GM19455 (cell line): ENCODE data around the gene ZDHHC12.

ENCODE experiments used
- ATAC-seq: cut with Tn5 transposase; IDR thresholded peaks from one replicate; pipeline ENCODE4 v1.9.1; 2021; ENCODE audit not compliant: unreplicated experiment

Gene ZDHHC12

DNA sequence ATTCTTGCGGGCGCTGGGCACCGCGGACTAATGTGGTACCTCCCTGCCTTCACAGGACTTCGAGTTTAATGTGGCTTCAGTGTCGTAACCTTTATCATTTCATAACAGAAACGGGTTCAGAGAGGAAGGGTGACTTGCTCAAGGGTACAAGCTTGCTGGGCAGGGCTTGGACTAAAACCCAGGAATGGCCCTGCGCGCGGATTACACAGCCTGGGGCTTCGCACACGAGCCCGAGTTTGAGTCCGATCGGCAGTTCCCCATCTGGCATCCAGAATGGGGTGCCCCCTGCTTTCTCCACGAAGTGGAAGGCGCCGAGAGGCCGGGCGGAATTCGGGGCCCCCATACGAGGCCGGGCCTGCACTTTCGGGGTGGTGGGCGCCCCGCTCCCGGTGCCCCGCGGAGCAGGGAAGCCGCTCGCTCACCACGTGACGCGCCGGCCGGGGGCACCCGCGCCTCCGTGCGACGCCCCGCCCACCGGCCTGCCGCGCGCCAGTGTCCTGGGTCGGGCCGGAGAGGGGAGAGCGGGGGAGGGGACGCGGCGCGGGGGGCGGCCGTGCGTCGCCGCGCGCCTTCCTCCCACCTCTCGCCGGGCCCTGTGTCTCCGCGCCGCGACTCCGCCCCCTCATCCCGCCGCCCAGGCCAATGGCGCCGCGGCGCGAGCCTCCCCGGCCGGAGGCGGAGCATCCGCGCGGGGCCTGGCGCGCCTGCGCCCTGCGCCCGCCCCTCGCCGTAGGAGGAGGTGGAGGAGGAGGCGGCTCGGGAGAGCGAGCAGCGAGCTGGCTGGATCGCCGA is 35.2 kb downstream of the ZDHHC12 start, which contains the start of gene SET:
SET (plus strand) TSS at position 722 of the 792 bp plus-strand sequence. CDS start 361 bp downstream, outside the sequence.
- ATAC-seq, result peak; percentile 60

DNA sequence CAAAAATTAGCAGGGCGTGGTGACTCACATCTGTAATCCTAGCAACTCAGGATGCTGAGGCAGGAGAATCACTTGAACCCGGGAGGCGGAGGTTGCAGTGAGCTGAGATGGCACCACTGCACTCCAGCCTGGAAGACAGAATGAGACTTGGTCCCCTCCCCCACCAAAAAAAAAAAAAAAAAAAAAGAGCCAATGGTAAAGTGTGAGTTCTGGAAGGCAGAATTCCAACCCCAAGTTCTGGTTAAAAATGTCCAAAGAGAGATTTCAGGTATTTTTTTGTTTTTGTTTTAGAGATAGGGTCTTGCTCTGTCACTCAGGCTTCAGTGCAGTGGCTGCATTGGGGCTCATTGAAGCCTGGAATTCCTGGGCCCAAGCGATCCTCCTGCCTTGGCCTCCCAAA is 36.5 kb downstream of the ZDHHC12 start:
- no peak for ATAC-seq

DNA sequence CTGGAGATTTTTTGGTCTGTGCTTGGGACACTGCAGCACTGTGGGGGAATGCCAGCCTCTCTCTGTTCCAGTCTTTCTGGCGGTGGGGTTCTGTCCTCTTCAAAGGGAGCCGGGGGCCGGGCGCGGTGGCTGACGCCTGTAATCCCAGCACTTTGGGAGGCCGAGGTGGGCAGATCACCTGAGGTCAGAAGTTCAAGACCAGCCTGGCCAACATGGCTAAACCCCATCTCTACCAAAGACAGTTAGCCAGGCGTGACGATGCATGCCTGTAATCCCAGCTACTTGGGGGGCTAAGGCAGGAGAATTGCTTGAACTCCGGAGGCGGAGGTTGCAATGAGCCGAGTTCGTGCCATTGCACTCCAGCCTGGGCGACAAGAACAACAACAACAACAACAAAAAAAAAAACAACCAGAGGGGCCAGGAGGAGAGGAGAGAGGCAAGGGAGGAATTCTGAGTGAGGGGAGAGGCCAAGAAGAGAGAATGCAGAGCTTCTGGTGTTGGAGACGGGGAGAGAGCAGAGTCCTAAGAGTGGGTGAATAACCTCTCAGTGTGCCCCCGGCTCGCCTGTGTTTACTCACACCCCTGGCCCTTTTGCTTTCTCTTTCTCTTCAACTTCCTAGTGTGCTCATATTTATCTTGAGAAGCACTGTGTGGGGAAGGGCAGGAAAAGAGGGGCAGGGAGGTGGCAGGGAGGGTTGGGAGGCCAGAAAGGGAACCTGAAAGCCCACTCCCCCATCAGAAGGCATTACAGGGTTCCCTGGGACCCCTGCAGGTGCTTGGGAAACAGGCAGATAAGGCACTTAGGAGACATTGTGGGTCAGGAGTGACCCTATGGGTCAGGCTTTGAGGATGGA is 38.1 kb downstream of the ZDHHC12 start:
- ATAC-seq, result no peak

DNA sequence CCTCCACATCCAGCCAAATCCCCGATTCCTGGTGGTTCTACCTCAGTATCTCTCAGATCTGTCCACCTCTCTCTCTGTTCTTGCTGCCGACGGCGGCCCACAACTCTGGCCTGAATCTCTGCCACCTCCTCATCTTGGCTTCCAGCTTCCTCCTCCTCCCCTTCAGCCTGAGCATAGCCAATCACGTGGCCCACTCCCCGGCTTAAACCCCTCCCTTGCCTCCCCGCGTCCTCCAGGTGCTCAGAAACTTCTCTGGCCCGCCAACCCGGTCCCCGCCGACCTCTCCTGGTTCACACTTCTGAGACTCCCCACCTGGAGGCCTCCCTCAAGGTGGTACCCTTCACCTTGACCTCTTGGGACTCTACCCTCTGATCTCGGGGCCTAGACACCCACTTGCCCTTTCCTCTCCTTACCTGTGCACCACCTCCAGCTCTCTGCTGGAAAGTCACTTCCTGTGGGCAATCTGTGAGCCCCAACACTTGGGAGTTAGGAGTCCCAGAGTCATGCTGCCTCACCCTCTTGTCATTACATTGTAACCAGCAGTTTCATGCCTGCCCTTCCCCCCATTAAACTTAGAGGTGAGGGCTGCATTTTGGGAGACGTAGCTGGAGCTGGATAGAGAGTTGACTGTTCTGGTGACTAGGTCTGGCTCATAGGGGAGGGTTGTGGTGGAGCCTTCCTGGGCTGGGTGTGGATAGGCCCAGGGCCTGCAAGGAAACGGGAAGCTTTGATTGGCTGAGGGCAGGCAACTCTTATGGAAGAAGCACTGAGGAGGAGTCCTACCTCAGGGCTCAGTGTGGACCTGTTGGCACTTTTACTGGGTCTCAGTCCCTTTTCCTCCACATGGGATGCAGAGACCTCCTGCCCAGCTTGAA is 39.4 kb downstream of the ZDHHC12 start:
- no peak for ATAC-seq

DNA sequence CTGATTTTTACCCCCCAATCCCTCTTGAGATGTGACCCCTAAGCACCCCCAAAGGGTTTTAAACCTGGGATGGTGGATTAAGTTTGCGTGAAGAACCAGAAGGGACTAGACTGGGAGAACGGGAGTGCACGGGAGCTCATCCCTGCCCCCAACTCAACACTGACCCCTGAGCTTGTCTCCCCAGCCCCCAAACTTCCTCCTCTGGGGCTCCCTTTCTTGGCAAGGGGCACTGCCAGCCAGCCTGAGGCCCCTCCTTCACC is 39.9 kb downstream of the ZDHHC12 start:
- no peak for ATAC-seq

DNA sequence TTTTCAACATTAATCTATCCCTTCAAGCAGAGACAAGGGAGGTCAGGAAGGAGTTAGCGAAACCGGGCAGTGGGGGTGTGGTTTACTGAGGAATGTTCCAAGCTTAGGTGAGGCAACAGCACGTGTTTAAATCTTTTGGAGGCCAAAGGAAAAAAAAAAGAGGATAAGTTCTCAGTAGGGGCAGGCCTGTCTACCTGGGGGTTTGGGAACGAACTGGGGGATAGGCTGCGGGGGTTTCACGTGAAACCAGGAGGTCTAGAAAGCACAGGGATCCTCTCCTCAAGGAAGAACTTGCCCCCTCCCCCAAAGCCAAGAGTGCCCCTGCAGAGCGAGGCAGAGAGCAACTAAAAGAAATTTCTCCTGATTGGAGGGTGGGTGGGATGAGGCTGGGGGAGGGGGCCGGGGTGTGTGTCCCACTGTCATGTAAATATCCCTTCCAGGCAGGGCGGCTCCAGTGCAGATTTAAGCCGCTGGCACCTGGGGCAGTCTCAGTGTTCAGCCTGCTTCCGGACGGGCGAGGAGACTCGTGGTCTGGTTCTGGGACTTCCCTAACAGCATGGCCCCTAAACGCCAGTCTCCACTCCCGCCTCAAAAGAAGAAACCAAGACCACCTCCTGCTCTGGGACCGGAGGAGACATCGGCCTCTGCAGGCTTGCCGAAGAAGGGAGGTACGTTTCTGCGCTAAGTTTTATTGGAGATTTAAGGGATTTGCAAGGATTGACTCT is 40.4 kb downstream of the ZDHHC12 start:
- no peak for ATAC-seq

DNA sequence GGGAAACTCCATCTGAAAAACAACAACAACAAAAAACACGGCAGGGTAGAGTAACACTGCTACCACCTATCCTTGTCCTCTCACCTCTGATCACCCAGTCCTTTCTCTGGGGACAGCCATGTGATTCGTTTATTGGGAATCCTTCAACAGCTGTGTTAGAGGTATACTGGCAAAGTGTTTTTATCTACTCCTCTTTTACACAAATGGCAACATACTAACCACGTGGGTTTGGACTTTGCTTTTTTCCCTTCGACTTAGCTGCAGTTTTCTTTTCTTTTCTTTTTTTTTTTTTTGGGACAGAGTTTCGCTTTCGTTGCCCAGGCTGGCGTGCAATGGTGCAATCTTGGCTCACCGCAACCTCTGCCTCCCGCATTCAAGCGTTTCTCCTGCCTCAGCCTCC is 46.1 kb downstream of the ZDHHC12 start:
- ATAC-seq, result no peak

DNA sequence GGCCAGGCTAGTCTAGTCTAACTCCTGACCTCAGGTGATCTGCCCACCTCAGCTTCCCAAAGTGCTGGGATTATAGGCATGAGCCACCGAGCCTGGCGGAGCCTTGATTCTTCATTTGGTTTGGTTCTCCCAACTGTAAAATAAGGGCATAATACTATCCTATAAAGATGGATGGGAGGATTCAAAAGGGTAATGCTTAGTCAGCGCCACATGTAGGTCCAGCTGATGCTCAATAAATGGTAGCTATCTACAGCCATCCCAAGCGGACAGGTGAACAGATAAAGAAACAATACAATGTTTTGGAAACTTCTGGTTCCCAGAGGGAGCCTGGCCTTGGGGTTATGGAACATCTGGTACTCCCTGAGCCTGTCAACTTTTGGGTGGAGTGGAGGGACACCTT is 48.5 kb downstream of the ZDHHC12 start:
- ATAC-seq, result no peak
